Body of pancreas (tissue), 4 donors: ENCODE results near the gene CXorf65. TPM values are rescaled to one million over a fixed set of nuclear protein-coding genes. Genes with fewer than 3 reads are reported as not detected.
A peak's percentile ranks its signal among the peaks of the same experiment; 100 is the strongest.

Experiments used
- ATAC-seq: fragments of 150-250 bp; one replicate; pipeline ENCODE4 v1.9.1; 2016
- DNase-seq, 4 donors: peaks; one replicate each; pipeline ENCODE4 v3.0.0-alpha.2; 2019
- H3K27ac ChIP-seq, 4 donors: fragments of 200-600 bp; sonication (generic); 1 replicate in 3 of 4; 2 replicates in 1 of 4; pipeline versions ENCODE4 v1.5.1 to v1.6.1; 2016 to 2019; ENCODE audit warnings: mild to moderate bottlenecking in 1 of 4, mixed read lengths in 1 of 4, moderate library complexity in 1 of 4
- H3K27me3 ChIP-seq, 2 donors: fragments of 200-600 bp; sonication (generic); one replicate each; pipeline ENCODE4 v1.6.0; 2016; ENCODE audit warnings: mild to moderate bottlenecking in 1 of 2
- H3K36me3 ChIP-seq, 2 donors: fragments of 200-600 bp; sonication (generic); replicated peaks in 1 of 2; 2 replicates each; pipeline ENCODE4 v1.5.1; 2016; ENCODE audit warnings: low read depth in 2 of 2; ENCODE audit not compliant: insufficient read depth in 1 of 2
- H3K4me1 ChIP-seq: fragments of 200-600 bp; sonication (generic); one replicate; pipeline ENCODE4 v1.6.0; 2016
- H3K4me3 ChIP-seq, 2 donors: fragments of 200-600 bp; sonication (generic); 1 replicate in 1 of 2; 2 replicates in 1 of 2; pipeline ENCODE4 v1.5.1; 2016 to 2019
- H3K9me3 ChIP-seq, 3 donors: fragments of 200-600 bp; sonication (generic); 1 replicate in 2 of 3; 2 replicates in 1 of 3; pipeline ENCODE4 v1.5.1; 2016
- CTCF ChIP-seq, 7 experiments: fragments of 450-650 bp in 4 of 7; fragments of 200-600 bp in 3 of 7; sonication (generic) in 3 of 7; IDR thresholded peaks; one replicate each; pipeline ENCODE4 v1.5.1; 2016 to 2019; ENCODE audit warnings: antibody characterized with exemption in 7 of 7
- POLR2A ChIP-seq, 3 donors: fragments of 450-650 bp; IDR thresholded peaks; one replicate each; pipeline ENCODE4 v1.6.1; 2016; ENCODE audit warnings: antibody characterized with exemption in 3 of 3, mild to moderate bottlenecking in 2 of 3
- WGBS, 2 donors: methylation state at CpG; one replicate each; pipeline ENCODE4 v1.1.5; 2017; 5-methylcytosine and 5-hydroxymethylcytosine counted together
- intact Hi-C: fragments of 100-400 bp; cut with DNase I; formaldehyde crosslinking; loops from one replicate; pipeline ENCODE4 v1.15.1; 2023
- total RNA-seq, 2 donors: library from RNA; depleted of rRNA; stranded (reverse); fragments of >200 nt; gene quantifications; one replicate each; pipeline ENCODE4 v1.1.0, GENCODE V29; 2016

The CXorf65 gene
- total RNA-seq, 2 donors from 2014 or later, result not detected

DNA sequence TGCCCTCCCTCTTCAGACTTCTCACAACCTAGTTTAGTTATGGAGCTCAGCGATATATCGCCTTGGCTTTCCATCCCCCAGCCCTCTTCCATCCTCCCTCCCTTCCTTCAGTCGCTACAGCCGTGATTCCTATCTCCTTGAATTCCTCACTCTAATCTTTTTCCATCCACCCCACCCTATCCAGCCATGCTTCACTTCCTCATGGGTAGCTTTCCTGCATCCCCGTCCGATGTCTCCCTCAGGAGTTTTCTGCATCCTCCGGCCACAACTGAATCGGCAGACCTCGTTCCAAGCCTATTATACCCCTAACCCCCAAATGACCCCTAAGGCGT, 38.9 kb downstream of the CXorf65 start:
- H3K27ac ChIP-seq, result peak overlapping the region in 3 of 4 donors; percentile 52 to 89 (median 78)
- H3K9me3 ChIP-seq, result no peaks in the 10 kb centered on the region
- no peaks in the 10 kb centered on the region for H3K27me3 ChIP-seq
- H3K4me3 ChIP-seq, result peak overlapping the region; percentile 41 to 60
- intact Hi-C loops, result loop anchor here (10.0 kb wide), 1 partner anchor 63 kb away; no protein-coding TSS in a partner anchor
- TF ChIP-seq POLR2A (IDR thresholded peaks at IDR 0.05), result no peak
- no peak for TF ChIP-seq CTCF (IDR thresholded peaks at IDR 0.05)
- ATAC-seq (peak; percentile 0), DNase-seq (no peak)
- H3K36me3 ChIP-seq, result no peaks in the 10 kb centered on the region
- 0% methylated on average over 9 to 10 of the region's 10 CpGs for WGBS, 2 donors
- H3K4me1 ChIP-seq, result peaks cover 8% of the 10 kb centered on the region

DNA sequence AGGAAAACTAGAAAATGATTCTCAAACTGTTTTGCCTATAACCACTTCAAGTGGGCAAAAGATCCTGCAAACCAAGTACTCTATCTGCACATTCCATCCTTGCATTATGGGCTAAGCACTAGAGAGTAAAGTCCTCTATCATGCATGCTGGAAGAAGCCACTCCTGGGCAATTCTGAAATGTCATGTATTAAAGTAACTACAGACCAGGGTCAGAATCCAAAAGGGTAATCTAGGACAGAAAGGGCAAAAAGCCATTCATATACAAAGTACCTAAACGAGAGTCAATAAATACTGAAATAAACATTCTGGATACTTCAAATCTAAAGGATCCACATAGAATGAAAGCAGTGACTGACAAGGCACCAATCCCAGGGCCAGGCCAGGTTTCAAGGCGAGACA, 39.5 kb downstream of the CXorf65 start:
- no peaks in the 10 kb centered on the region for H3K36me3 ChIP-seq
- no peaks in the 10 kb centered on the region for H3K27me3 ChIP-seq
- intact Hi-C loops, result loop anchor here (10.0 kb wide), 1 partner anchor 62 kb away; no protein-coding TSS in a partner anchor
- ATAC-seq (no peak), DNase-seq (no peak)
- H3K4me1 ChIP-seq, result peaks cover 8% of the 10 kb centered on the region
- H3K4me3 ChIP-seq, result no peak overlapping the region
- TF ChIP-seq CTCF (IDR thresholded peaks at IDR 0.05), result no peak
- no peak for TF ChIP-seq POLR2A (IDR thresholded peaks at IDR 0.05)
- H3K27ac ChIP-seq, result peak overlapping the region in 2 of 4 donors; percentile 78 to 89
- H3K9me3 ChIP-seq, result no peaks in the 10 kb centered on the region
- 6 to 18% methylated on average over 2 of the region's 2 CpGs for WGBS, 2 donors

- no peak overlapping the region for H3K4me3 ChIP-seq
- DNase-seq, result no peak
- no peaks in the 10 kb centered on the region for H3K9me3 ChIP-seq
- H3K4me1 ChIP-seq, result no peaks in the 10 kb centered on the region
- TF ChIP-seq CTCF (IDR thresholded peaks at IDR 0.05), result no peak
- TF ChIP-seq POLR2A (IDR thresholded peaks at IDR 0.05), result no peak
- no peak overlapping the region for H3K27ac ChIP-seq
- intact Hi-C loops, result loop anchor here (10.0 kb wide), 1 partner anchor 55 kb away; no protein-coding TSS in a partner anchor
- no peak for ATAC-seq
- no peaks in the 10 kb centered on the region for H3K27me3 ChIP-seq
- peaks cover 0 to 2% of the 10 kb centered on the region in 2 donors for H3K36me3 ChIP-seq
These were observed 46.4 kb downstream of the CXorf65 start for GRCh38 chrX:71060127-71060526.

GRCh38 chrX:71057848-71058530, 48.6 kb downstream of the CXorf65 start:
- Histone ChIP-seq H3K4me1 (no peaks in the 10 kb centered on the region), H3K4me3 (no peak overlapping the region), H3K27me3 (no peaks in the 10 kb centered on the region), H3K9me3 (no peaks in the 10 kb centered on the region), H3K36me3 (peaks cover 0 to 2% of the 10 kb centered on the region in 2 donors), H3K27ac (no peak overlapping the region)
- intact Hi-C loops, result no loop called here
- WGBS, 2 donors, result 89 to 96% methylated on average over 3 of the region's 3 CpGs
- TF ChIP-seq POLR2A (IDR thresholded peaks at IDR 0.05), result no peak
- TF ChIP-seq CTCF (IDR thresholded peaks at IDR 0.05), result no peak
- ATAC-seq (no peak), DNase-seq (no peak)

DNA sequence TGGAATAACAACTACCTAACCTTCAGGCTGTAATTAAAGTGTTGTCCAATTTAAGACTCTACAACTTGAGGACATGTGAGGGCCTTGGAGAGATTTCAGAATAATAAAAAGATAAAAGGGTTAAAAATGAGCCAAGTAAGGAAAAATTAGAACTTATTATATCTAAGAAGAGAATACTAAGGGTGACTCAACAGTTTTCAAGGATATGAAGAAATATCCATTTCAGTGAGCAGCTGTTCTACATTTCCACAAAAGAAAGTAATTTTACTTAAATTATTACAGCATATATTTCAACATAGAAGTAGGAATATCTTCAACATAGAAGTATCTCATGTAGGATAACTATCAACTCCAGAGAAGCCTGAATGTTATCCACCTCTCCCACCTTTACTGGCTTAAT, 49.7 kb downstream of the CXorf65 start:
- H3K4me1 ChIP-seq, result no peaks in the 10 kb centered on the region
- H3K4me3 ChIP-seq, result no peak overlapping the region
- no peak for DNase-seq
- H3K27ac ChIP-seq, result no peak overlapping the region
- intact Hi-C loops, result no loop called here
- no peak for ATAC-seq
- TF ChIP-seq POLR2A (IDR thresholded peaks at IDR 0.05), result no peak
- TF ChIP-seq CTCF (IDR thresholded peaks at IDR 0.05), result no peak
- no peaks in the 10 kb centered on the region for H3K27me3 ChIP-seq
- peaks cover 0 to 2% of the 10 kb centered on the region in 2 donors for H3K36me3 ChIP-seq
- H3K9me3 ChIP-seq, result no peaks in the 10 kb centered on the region
